Measurements from ENCODE around the gene SMCR8. TPM values are rescaled to one million over a fixed set of nuclear protein-coding genes. Genes with fewer than 3 reads are reported as not detected.
"Not testable (repeated sequence)": the region's sequence is repeated elsewhere in the genome, so short reads cannot be mapped to it uniquely, and the experiment has no call there.

SMCR8 gene
- total RNA-seq, 1 donor from 2014 or later, result 17.7 TPM

DNA sequence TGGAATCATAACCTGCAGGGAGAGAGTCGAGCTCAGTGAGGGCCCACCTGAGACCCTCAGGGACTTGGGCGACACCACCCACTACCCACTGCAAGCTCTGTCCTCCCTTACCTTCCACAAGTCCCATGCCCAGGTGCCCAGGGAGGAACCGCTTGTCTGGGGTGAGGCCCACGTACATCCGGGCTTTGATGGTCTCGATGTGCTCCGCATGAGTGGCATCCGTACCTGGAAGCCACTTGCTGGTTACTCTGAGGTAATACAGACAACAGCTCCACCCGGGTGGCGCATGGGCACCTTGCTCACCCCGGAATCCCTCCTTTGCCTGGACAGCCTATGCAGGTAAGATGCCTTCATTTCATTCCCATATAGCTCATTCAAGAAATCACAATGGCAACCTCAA lies 29.8 kb upstream of the SMCR8 start:
- no peak for DNase-seq (ENCODE audit: low spot score, unreplicated experiment)
- no peak overlapping the region for H3K4me3 Mint-ChIP-seq (ENCODE audit: low read depth)
- no peaks in the 10 kb centered on the region for H3K27me3 Mint-ChIP-seq
- H3K27ac Mint-ChIP-seq, result no peak overlapping the region
- TF ChIP-seq, protein P1, sequence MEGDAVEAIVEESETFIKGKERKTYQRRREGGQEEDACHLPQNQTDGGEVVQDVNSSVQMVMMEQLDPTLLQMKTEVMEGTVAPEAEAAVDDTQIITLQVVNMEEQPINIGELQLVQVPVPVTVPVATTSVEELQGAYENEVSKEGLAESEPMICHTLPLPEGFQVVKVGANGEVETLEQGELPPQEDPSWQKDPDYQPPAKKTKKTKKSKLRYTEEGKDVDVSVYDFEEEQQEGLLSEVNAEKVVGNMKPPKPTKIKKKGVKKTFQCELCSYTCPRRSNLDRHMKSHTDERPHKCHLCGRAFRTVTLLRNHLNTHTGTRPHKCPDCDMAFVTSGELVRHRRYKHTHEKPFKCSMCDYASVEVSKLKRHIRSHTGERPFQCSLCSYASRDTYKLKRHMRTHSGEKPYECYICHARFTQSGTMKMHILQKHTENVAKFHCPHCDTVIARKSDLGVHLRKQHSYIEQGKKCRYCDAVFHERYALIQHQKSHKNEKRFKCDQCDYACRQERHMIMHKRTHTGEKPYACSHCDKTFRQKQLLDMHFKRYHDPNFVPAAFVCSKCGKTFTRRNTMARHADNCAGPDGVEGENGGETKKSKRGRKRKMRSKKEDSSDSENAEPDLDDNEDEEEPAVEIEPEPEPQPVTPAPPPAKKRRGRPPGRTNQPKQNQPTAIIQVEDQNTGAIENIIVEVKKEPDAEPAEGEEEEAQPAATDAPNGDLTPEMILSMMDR (IDR thresholded peaks at IDR 0.05; ENCODE audit: unreplicated experiment), result no peak
- H3K36me3 Mint-ChIP-seq (ENCODE audit: insufficient read depth), result peaks cover 21% of the 10 kb centered on the region
- H3K4me1 Mint-ChIP-seq (ENCODE audit: low read depth), result no peaks in the 10 kb centered on the region
- H3K9me3 Mint-ChIP-seq (ENCODE audit: low read depth), result no peaks in the 10 kb centered on the region

DNA sequence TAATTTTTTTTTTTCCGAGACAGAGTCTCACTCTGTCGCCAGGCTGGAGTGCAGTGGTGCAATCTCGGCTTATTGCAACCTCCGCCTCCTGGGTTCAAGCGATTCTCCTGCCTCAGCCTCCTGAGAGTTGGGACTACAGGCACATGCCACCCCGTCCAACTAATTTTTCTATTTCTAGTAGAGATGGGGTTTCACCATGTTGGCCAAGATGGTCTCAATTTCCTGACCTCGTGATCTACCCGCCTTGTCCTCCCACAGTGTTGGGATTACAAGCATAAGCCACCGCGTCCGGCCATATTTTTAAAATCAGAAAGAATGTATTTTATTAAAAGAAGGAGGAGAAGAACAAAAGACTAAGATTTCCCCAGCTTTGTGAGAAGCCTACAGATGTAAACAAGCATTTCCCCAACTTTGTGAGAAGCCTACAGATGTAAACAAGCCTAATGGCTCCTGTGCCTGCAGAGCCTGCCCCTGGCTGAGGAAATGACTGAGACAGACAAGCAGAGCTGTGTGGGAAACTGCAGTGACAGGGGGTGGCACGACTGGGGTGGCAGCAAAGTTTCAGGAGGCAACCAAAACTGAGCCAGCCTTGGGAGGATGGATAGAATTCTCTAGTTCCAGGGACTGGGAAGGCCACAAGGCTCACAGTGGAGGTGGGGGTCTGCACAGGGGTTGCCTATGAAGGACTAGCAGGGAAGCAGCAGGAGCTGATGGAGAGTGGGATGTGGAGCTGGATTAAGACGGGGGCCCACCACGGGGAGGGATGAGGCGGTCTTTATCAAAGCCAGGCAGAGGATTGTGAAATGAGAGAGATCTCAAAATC lies 23.2 kb upstream of the SMCR8 start:
- H3K27ac Mint-ChIP-seq, result no peak overlapping the region
- TF ChIP-seq, protein P1 (IDR thresholded peaks at IDR 0.05; ENCODE audit: unreplicated experiment), result no peak

DNA sequence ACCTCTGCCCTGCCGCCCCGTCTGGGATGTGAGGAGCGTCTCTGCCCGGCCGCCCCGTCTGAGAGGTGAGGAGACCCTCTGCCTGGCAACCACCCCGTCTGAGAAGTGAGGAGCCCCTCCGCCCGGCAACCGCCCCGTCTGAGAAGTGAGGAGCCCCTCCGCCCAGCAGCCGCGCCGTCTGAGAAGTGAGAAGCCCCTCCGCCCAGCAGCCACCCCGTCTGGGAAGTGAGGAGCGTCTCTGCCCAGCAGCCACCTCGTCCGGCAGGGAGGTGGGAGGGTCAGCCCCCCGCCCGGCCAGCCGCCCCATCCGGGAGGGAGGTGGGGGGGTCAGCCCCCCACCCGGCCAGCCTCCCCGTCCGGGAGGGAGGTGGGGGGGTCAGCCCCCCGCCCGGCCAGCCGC lies 17.0 kb upstream of the SMCR8 start:
- not testable (repeated sequence) for H3K27ac Mint-ChIP-seq; H3K9me3 Mint-ChIP-seq (ENCODE audit: low read depth); H3K4me1 Mint-ChIP-seq (ENCODE audit: low read depth); H3K4me3 Mint-ChIP-seq (ENCODE audit: low read depth); H3K27me3 Mint-ChIP-seq; DNase-seq (ENCODE audit: low spot score, unreplicated experiment)
- peaks cover 30% of the 10 kb centered on the region for H3K36me3 Mint-ChIP-seq (ENCODE audit: insufficient read depth)

More for the DNA sequence above, 23.2 kb upstream of the SMCR8 start:
- Mint-ChIP-seq H3K4me1 (ENCODE audit: low read depth) (no peaks in the 10 kb centered on the region), H3K4me3 (ENCODE audit: low read depth) (no peak overlapping the region), H3K9me3 (ENCODE audit: low read depth) (no peaks in the 10 kb centered on the region), H3K36me3 (ENCODE audit: insufficient read depth) (peaks cover 21% of the 10 kb centered on the region), H3K27me3 (no peaks in the 10 kb centered on the region)
- DNase-seq (ENCODE audit: low spot score, unreplicated experiment), result no peak

DNA sequence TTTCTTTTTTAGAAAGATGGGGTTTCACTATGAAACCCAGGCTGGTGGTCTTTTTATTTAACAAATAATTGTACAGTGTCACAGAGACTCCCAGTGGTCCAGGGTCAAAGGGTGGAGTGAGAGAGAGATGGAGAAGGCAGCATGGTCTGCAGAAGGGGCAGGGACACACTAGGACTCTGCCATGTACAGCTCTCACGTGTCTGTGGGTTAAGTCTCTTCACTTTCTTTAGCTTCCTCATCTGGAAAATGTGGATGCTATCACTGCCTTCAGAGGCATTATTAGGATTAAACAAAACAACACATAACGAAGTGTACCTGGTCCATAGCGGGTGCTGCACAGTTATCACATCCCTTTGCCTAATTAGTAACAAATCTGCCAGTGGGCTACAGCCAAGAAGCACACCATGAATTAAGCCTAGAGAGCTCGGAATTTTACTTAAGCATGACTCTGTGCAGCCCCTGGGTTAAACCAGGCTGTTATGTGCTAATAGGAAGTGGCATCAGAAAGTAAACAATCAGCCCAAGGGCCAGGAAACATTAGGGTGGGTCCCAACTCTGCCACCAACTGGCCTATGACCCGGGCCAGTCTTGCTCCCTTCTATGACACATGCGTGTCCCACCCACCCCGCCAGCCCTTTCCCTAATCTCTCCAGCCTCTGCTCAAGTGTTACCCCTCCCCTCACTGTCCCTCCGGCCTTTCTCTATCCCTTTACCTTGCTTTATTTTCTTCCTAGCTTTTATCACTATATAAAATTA lies 14.2 kb upstream of the SMCR8 start:
- Mint-ChIP-seq H3K9me3 (ENCODE audit: low read depth) (no peaks in the 10 kb centered on the region), H3K27ac (no peak overlapping the region), H3K36me3 (ENCODE audit: insufficient read depth) (peaks cover 26% of the 10 kb centered on the region), H3K4me3 (ENCODE audit: low read depth) (no peak overlapping the region), H3K4me1 (ENCODE audit: low read depth) (no peaks in the 10 kb centered on the region), H3K27me3 (no peaks in the 10 kb centered on the region)
- TF ChIP-seq, protein P1 (IDR thresholded peaks at IDR 0.05; ENCODE audit: unreplicated experiment), result no peak
- no peak for DNase-seq (ENCODE audit: low spot score, unreplicated experiment)

DNA sequence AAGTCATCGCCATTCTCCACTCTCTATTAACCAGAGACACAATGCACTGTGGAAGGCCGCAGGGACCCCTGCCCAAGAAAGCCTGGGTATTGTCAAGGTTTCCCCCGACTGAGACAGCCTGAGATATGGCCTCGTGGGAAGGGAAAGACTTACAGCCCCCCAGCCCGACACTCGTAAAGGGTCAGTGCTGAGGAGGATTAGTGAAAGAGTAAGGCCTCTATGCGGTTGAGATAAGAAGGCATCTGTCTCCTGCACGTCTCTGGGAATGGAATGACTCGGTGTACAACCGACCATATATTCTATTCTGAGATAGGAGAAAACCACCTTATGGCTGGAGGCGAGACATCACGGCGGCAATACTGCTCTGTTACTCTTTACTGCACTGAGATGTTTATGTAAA lies 11.9 kb upstream of the SMCR8 start:
- not testable (repeated sequence) for H3K27me3 Mint-ChIP-seq; H3K9me3 Mint-ChIP-seq (ENCODE audit: low read depth); H3K27ac Mint-ChIP-seq; H3K4me3 Mint-ChIP-seq (ENCODE audit: low read depth); DNase-seq (ENCODE audit: low spot score, unreplicated experiment); H3K4me1 Mint-ChIP-seq (ENCODE audit: low read depth)
- H3K36me3 Mint-ChIP-seq (ENCODE audit: insufficient read depth), result peaks cover 31% of the 10 kb centered on the region

DNA sequence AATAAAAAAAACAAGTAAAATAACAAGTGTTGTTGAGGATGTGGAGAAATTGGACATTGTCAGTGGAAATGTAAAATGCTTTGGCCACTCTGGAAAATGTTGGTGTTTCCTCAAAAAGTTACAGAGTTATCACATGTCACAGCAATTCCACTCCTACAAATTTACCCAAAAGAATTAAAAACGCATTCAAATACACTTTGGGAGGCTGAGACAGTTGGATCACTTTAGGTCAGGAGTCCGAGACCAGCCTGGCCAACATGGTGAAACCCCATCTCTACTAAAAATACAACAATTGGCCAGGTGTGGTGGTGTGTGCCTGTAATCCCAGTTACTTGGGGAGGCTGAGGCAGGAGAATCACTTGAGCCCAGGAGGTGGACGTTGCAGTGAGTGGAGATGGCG lies 5.9 kb upstream of the SMCR8 start:
- H3K27me3 Mint-ChIP-seq, result no peaks in the 10 kb centered on the region

More for the DNA sequence above, 5.9 kb upstream of the SMCR8 start:
- DNase-seq (ENCODE audit: low spot score, unreplicated experiment), result no peak
- no peak overlapping the region for H3K27ac Mint-ChIP-seq
- peaks cover 17% of the 10 kb centered on the region for H3K36me3 Mint-ChIP-seq (ENCODE audit: insufficient read depth)
- no peaks in the 10 kb centered on the region for H3K9me3 Mint-ChIP-seq (ENCODE audit: low read depth)
- TF ChIP-seq, protein P1 (IDR thresholded peaks at IDR 0.05; ENCODE audit: unreplicated experiment), result no peak
- peaks cover 13% of the 10 kb centered on the region for H3K4me1 Mint-ChIP-seq (ENCODE audit: low read depth)
- H3K4me3 Mint-ChIP-seq (ENCODE audit: low read depth), result no peak overlapping the region
